ENCODE results near the gene KDM2A.

- TF ChIP-seq CTCF (IDR thresholded peaks at IDR 0.05) (no peak), POLR2A (IDR thresholded peaks at IDR 0.05) (no peak)
Measured at GRCh38 chr11:67261640-67261945, 142.5 kb downstream of the KDM2A start.

Data from thyroid gland (tissue), 4 donors.